Activated B cell treated with CpG ODN at 0.5 μM for 24 hours (primary cell): Measurements from ENCODE around the gene LDAF1. TPM values are rescaled to one million over a fixed set of nuclear protein-coding genes. Genes with fewer than 3 reads are reported as not detected.
A peak's percentile ranks its signal among the peaks of the same experiment; 100 is the strongest.
"Not testable (repeated sequence)": the region's sequence is repeated elsewhere in the genome, so short reads cannot be mapped to it uniquely, and the experiment has no call there.

Source experiments
- ATAC-seq: fragments of 200-7000 bp; cut with Tn5 transposase; one replicate; pipeline ENCODE4 v1.10.0; 2021; ENCODE audit warnings: low read depth, mild to moderate bottlenecking, moderate library complexity
- CTCF ChIA-PET: fragments of 350-600 bp; sonication (Branson Sonifier 250); formaldehyde crosslinking; loops from one replicate; lab custom pipeline; 2021; ENCODE audit warnings: antibody characterized with exemption; lab: Charles Lee
- POLR2A ChIA-PET: fragments of 350-600 bp; sonication (Branson Sonifier 250); formaldehyde crosslinking; loops from one replicate; lab custom pipeline; 2021; ENCODE audit warnings: antibody characterized with exemption; lab: Charles Lee
- DNase-seq: peaks from one replicate; pipeline ENCODE4 v3.0.0; 2022
- H3K27ac Mint-ChIP-seq: one replicate; pipeline ENCODE4 v1.8.0; 2020; ENCODE audit warnings: mixed read lengths
- H3K27me3 Mint-ChIP-seq: one replicate; pipeline ENCODE4 v1.8.0; 2021; ENCODE audit warnings: mixed read lengths
- H3K36me3 Mint-ChIP-seq: one replicate; pipeline ENCODE4 v1.8.0; 2021; ENCODE audit warnings: low read depth, mixed read lengths
- H3K4me1 Mint-ChIP-seq: one replicate; pipeline ENCODE4 v1.8.0; 2021; ENCODE audit warnings: mixed read lengths
- H3K4me3 Mint-ChIP-seq: one replicate; pipeline ENCODE4 v1.8.0; 2020; ENCODE audit warnings: mild to moderate bottlenecking, mixed read lengths
- H3K9me3 Mint-ChIP-seq: one replicate; pipeline ENCODE4 v1.8.0; 2020; ENCODE audit warnings: mixed read lengths
- intact Hi-C: fragments of 100-400 bp; cut with micrococcal nuclease; formaldehyde crosslinking; loops from one replicate; pipeline ENCODE4 v1.15.1; 2024
- total RNA-seq: library from RNA; stranded (reverse); gene quantifications from 2 replicates; pipeline ENCODE4 v1.2.3, GENCODE V29; 2022
- TF ChIP-seq, protein P1 (sequence below): fragments of 200-600 bp; IDR thresholded peaks from one replicate; pipeline ENCODE4 v1.8.0; 2022; ENCODE audit warnings: antibody characterized with exemption, mild to moderate bottlenecking

LDAF1 gene
- total RNA-seq, 1 donor from 2014 or later: 17.2 TPM

GRCh38 chr16:21189311-21189710 is 30.8 kb downstream of the LDAF1 start:
- ATAC-seq (no peak), DNase-seq (no peak)
- CTCF ChIA-PET: interaction anchor here (0.8 to 2.7 kb wide), 10 partner anchors 13 to 376 kb away, joined by 3 to 22 read pairs (median 4); partner anchors contain the start of gene CRYM
- no peak overlapping the region for H3K27ac Mint-ChIP-seq
- H3K4me1 Mint-ChIP-seq: peaks cover 20% of the 10 kb centered on the region
- peaks cover 6% of the 10 kb centered on the region for H3K36me3 Mint-ChIP-seq
- POLR2A ChIA-PET: interaction anchor here (0.6 to 1.2 kb wide), 5 partner anchors 10 to 111 kb away, joined by 3 to 18 read pairs (median 4); partner anchors contain the start of gene CRYM
- H3K27me3 Mint-ChIP-seq: peaks cover 2% of the 10 kb centered on the region
- H3K9me3 Mint-ChIP-seq: peaks cover 5% of the 10 kb centered on the region
- no peak overlapping the region for H3K4me3 Mint-ChIP-seq
- TF ChIP-seq, protein P1, sequence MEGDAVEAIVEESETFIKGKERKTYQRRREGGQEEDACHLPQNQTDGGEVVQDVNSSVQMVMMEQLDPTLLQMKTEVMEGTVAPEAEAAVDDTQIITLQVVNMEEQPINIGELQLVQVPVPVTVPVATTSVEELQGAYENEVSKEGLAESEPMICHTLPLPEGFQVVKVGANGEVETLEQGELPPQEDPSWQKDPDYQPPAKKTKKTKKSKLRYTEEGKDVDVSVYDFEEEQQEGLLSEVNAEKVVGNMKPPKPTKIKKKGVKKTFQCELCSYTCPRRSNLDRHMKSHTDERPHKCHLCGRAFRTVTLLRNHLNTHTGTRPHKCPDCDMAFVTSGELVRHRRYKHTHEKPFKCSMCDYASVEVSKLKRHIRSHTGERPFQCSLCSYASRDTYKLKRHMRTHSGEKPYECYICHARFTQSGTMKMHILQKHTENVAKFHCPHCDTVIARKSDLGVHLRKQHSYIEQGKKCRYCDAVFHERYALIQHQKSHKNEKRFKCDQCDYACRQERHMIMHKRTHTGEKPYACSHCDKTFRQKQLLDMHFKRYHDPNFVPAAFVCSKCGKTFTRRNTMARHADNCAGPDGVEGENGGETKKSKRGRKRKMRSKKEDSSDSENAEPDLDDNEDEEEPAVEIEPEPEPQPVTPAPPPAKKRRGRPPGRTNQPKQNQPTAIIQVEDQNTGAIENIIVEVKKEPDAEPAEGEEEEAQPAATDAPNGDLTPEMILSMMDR: no peak
- intact Hi-C loops: no loop called here

- ATAC-seq (no peak), DNase-seq (no peak)
- TF ChIP-seq, protein P1: no peak
- Mint-ChIP-seq H3K36me3 (no peaks in the 10 kb centered on the region), H3K4me3 (no peak overlapping the region), H3K9me3 (peaks cover 2% of the 10 kb centered on the region), H3K27ac (no peak overlapping the region), H3K27me3 (peaks cover 7% of the 10 kb centered on the region), H3K4me1 (peaks cover 20% of the 10 kb centered on the region)
- ChIA-PET POLR2A (interaction anchor here (1.0 to 1.2 kb wide), 2 partner anchors 83 to 88 kb away, joined by 3 to 4 read pairs; partner anchors contain the start of gene CRYM), CTCF (interaction anchor here (0.7 to 2.7 kb wide), 3 partner anchors 88 to 111 kb away, joined by 3 to 22 read pairs (median 5); no protein-coding TSS in a partner anchor)
- intact Hi-C loops: no loop called here
Measured at GRCh38 chr16:21190013-21190412, 31.5 kb downstream of the LDAF1 start.

- intact Hi-C loops: no loop called here
- no peaks in the 10 kb centered on the region for H3K36me3 Mint-ChIP-seq
- DNase-seq (no peak), ATAC-seq (no peak)
- ChIA-PET CTCF (no interaction called here), POLR2A (no interaction called here)
- H3K4me1 Mint-ChIP-seq: peaks cover 22% of the 10 kb centered on the region
- H3K4me3 Mint-ChIP-seq: no peak overlapping the region
- H3K27ac Mint-ChIP-seq: no peak overlapping the region
- H3K9me3 Mint-ChIP-seq: peaks cover 2% of the 10 kb centered on the region
- TF ChIP-seq, protein P1: no peak
- H3K27me3 Mint-ChIP-seq: peaks cover 11% of the 10 kb centered on the region
Measured at GRCh38 chr16:21190599-21190998, 32.1 kb downstream of the LDAF1 start.

- CTCF ChIA-PET: no interaction called here
- no peak overlapping the region for H3K27ac Mint-ChIP-seq
Measured at GRCh38 chr16:21192991-21193390, 34.5 kb downstream of the LDAF1 start.

GRCh38 chr16:21194771-21195301 is 36.4 kb downstream of the LDAF1 start:
- H3K27me3 Mint-ChIP-seq: peaks cover 23% of the 10 kb centered on the region
- CTCF ChIA-PET: no interaction called here
- intact Hi-C loops: no loop called here
- DNase-seq (no peak), ATAC-seq (peak; percentile 50)
- H3K27ac Mint-ChIP-seq: no peak overlapping the region
- POLR2A ChIA-PET: no interaction called here
- H3K4me1 Mint-ChIP-seq: peaks cover 16% of the 10 kb centered on the region
- TF ChIP-seq, protein P1: no peak
- peaks cover 2% of the 10 kb centered on the region for H3K9me3 Mint-ChIP-seq
- H3K36me3 Mint-ChIP-seq: no peaks in the 10 kb centered on the region
- H3K4me3 Mint-ChIP-seq: no peak overlapping the region

More at GRCh38 chr16:21192991-21193390, 34.5 kb downstream of the LDAF1 start:
- no peak for DNase-seq
- Mint-ChIP-seq H3K4me1 (peaks cover 27% of the 10 kb centered on the region), H3K36me3 (no peaks in the 10 kb centered on the region), H3K4me3 (no peak overlapping the region), H3K9me3 (peaks cover 2% of the 10 kb centered on the region), H3K27me3 (peaks cover 13% of the 10 kb centered on the region)
- POLR2A ChIA-PET: no interaction called here
- TF ChIP-seq, protein P1: no peak
- intact Hi-C loops: no loop called here
- no peak for ATAC-seq

GRCh38 chr16:21195330-21195729 is 36.9 kb downstream of the LDAF1 start:
- DNase-seq, H3K9me3 Mint-ChIP-seq, H3K4me3 Mint-ChIP-seq, H3K36me3 Mint-ChIP-seq, ATAC-seq, H3K27ac Mint-ChIP-seq, POLR2A ChIA-PET, intact Hi-C loops, CTCF ChIA-PET: not testable (repeated sequence)
- H3K4me1 Mint-ChIP-seq: peaks cover 16% of the 10 kb centered on the region
- H3K27me3 Mint-ChIP-seq: peaks cover 23% of the 10 kb centered on the region
